Thyroid gland (tissue), 4 donors: ENCODE results near the gene SPRR4. TPM values are rescaled to one million over a fixed set of nuclear protein-coding genes. Genes with fewer than 3 reads are reported as not detected.

Experiments used
- DNase-seq, 2 donors: peaks; one replicate each; pipeline ENCODE4 v3.0.0-alpha.2; 2019
- H3K27ac ChIP-seq, 3 donors: fragments of 200-600 bp; sonication (generic); 1 replicate in 2 of 3; 2 replicates in 1 of 3; pipeline ENCODE4 v1.5.1; 2016 to 2019; ENCODE audit warnings: mild to moderate bottlenecking in 1 of 3, moderate library complexity in 1 of 3
- H3K27me3 ChIP-seq: fragments of 200-600 bp; sonication (generic); one replicate; pipeline ENCODE4 v1.5.1; 2019
- H3K36me3 ChIP-seq, 2 donors: fragments of 200-600 bp; sonication (generic); one replicate each; pipeline ENCODE4 v1.5.1; 2016 to 2019
- H3K4me1 ChIP-seq, 2 donors: fragments of 200-600 bp; sonication (generic); one replicate each; pipeline ENCODE4 v1.5.1; 2017 to 2019
- H3K4me3 ChIP-seq, 3 donors: fragments of 200-600 bp; sonication (generic); replicated peaks in 1 of 3; 1 replicate in 2 of 3; 2 replicates in 1 of 3; pipeline ENCODE4 v1.5.1; 2016; ENCODE audit warnings: mild to moderate bottlenecking in 1 of 3
- H3K9me3 ChIP-seq: fragments of 200-600 bp; sonication (generic); one replicate; pipeline ENCODE4 v1.5.1; 2017
- CTCF ChIP-seq, 6 experiments: fragments of 200-600 bp in 3 of 6; fragments of 450-650 bp in 3 of 6; sonication (generic) in 3 of 6; IDR thresholded peaks; one replicate each; pipeline ENCODE4 v1.5.1; 2016 to 2019; ENCODE audit warnings: antibody characterized with exemption in 6 of 6, mild to moderate bottlenecking in 2 of 6, inconsistent platforms in 1 of 6, moderate library complexity in 1 of 6
- POLR2A ChIP-seq, 2 donors: fragments of 450-650 bp; IDR thresholded peaks; one replicate each; pipeline ENCODE4 v1.6.1; 2017; ENCODE audit warnings: antibody characterized with exemption in 2 of 2, mild to moderate bottlenecking in 2 of 2, moderate library complexity in 1 of 2
- WGBS, 2 donors: methylation state at CpG; one replicate each; pipeline ENCODE4 v1.1.5; 2017; 5-methylcytosine and 5-hydroxymethylcytosine counted together
- intact Hi-C: fragments of 100-400 bp; cut with DNase I; formaldehyde crosslinking; loops from one replicate; pipeline ENCODE4 v1.15.1; 2023
- total RNA-seq, 4 donors: library from RNA; depleted of rRNA; stranded (reverse); fragments of >200 nt; gene quantifications; one replicate each; pipeline ENCODE4 v1.2.3, GENCODE V29; 2016

SPRR4 gene
- total RNA-seq, 4 donors from 2014 or later = not detected

- DNase-seq = no peak
- Histone ChIP-seq H3K4me3 (no peak overlapping the region), H3K27me3 (no peaks in the 10 kb centered on the region), H3K4me1 (no peaks in the 10 kb centered on the region), H3K9me3 (no peaks in the 10 kb centered on the region), H3K27ac (no peak overlapping the region), H3K36me3 (no peaks in the 10 kb centered on the region)
- intact Hi-C loops = no loop called here
- TF ChIP-seq POLR2A (IDR thresholded peaks at IDR 0.05) = no peak
- TF ChIP-seq CTCF (IDR thresholded peaks at IDR 0.05) = no peak
- 82 to 86% methylated on average over 2 of the region's 2 CpGs for WGBS, 2 donors
Observed at GRCh38 chr1:152933196-152933595, 37.3 kb upstream of the SPRR4 start.

- no peak for TF ChIP-seq CTCF (IDR thresholded peaks at IDR 0.05)
- no peak for TF ChIP-seq POLR2A (IDR thresholded peaks at IDR 0.05)
- intact Hi-C loops = no loop called here
- H3K4me1 ChIP-seq = no peaks in the 10 kb centered on the region
- no peaks in the 10 kb centered on the region for H3K9me3 ChIP-seq
- H3K4me3 ChIP-seq = no peak overlapping the region
- H3K36me3 ChIP-seq = no peaks in the 10 kb centered on the region
- no peak for DNase-seq
- H3K27me3 ChIP-seq = no peaks in the 10 kb centered on the region
- H3K27ac ChIP-seq = no peak overlapping the region
- WGBS, 2 donors = 92 to 97% methylated on average over 1 of the region's 1 CpG
Observed at GRCh38 chr1:152940614-152941013, 29.8 kb upstream of the SPRR4 start.

GRCh38 chr1:152941037-152941711, 29.3 kb upstream of the SPRR4 start:
- 73 to 76% methylated on average over 8 of the region's 8 CpGs for WGBS, 2 donors
- no peaks in the 10 kb centered on the region for H3K27me3 ChIP-seq
- H3K4me3 ChIP-seq = no peak overlapping the region
- no peaks in the 10 kb centered on the region for H3K36me3 ChIP-seq
- intact Hi-C loops = no loop called here
- H3K4me1 ChIP-seq = no peaks in the 10 kb centered on the region
- H3K27ac ChIP-seq = no peak overlapping the region
- TF ChIP-seq CTCF (IDR thresholded peaks at IDR 0.05) = no peak
- no peak for TF ChIP-seq POLR2A (IDR thresholded peaks at IDR 0.05)
- no peak for DNase-seq
- no peaks in the 10 kb centered on the region for H3K9me3 ChIP-seq

GRCh38 chr1:152942161-152942560, 28.3 kb upstream of the SPRR4 start:
- intact Hi-C loops = no loop called here
- Histone ChIP-seq H3K36me3 (no peaks in the 10 kb centered on the region), H3K27me3 (no peaks in the 10 kb centered on the region), H3K4me1 (no peaks in the 10 kb centered on the region), H3K27ac (no peak overlapping the region), H3K9me3 (no peaks in the 10 kb centered on the region), H3K4me3 (no peak overlapping the region)
- 56 to 67% methylated on average over 2 of the region's 2 CpGs for WGBS, 2 donors
- TF ChIP-seq POLR2A (IDR thresholded peaks at IDR 0.05) (no peak), CTCF (IDR thresholded peaks at IDR 0.05) (no peak)
- DNase-seq = no peak

GRCh38 chr1:152946248-152946647, 24.2 kb upstream of the SPRR4 start:
- Histone ChIP-seq H3K27ac (no peak overlapping the region), H3K4me1 (no peaks in the 10 kb centered on the region), H3K27me3 (no peaks in the 10 kb centered on the region), H3K9me3 (no peaks in the 10 kb centered on the region), H3K4me3 (no peak overlapping the region), H3K36me3 (no peaks in the 10 kb centered on the region)
- TF ChIP-seq CTCF (IDR thresholded peaks at IDR 0.05) (no peak), POLR2A (IDR thresholded peaks at IDR 0.05) (no peak)
- no peak for DNase-seq
- intact Hi-C loops = no loop called here
- WGBS, 2 donors = 77 to 80% methylated on average over 3 of the region's 3 CpGs
